ENCODE results near the gene ZNF341.

Gene ZNF341

DNA sequence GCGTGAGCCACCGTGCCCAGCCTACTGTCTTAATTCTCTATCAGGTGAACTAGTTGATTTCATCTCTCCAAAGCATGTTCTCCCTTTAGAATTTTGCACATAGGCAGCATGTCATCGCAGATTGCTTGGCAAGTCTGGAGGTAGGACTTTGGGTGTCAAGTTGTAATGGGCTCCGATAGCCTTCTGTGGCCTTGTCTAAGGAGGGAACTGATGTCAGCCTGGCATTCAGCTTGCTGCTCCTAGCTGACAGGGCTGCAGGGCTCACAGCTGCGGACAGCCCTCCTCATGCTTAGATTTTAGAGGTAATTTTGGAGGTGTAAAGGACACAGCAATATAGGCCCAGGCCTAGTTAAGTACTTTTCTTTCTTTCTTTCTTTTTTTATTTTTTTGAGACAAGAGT, 90.6 kb downstream of the ZNF341 start:
- POLR2A ChIA-PET, result no interaction called here

DNA sequence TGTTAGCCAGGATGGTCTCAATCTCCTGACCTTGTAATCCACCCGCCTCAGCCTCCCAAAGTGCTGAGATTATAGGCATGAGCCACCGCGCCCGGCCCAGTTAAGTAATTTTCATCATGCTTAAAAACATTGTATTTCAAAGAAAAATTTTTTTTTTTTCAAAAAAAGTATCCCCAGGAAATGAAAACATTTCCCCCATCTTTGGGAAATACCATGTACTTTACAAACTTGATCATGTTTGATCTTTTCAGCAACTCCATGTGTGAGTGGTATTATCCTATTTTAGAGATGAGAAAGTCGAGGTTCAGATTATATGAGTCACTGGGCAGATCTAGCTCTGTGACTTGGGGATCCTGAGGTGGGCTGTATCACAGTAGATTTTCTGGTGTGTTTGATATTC, 91.2 kb downstream of the ZNF341 start:
- TF ChIP-seq ZNF596 (tag by site-specific recombination; IDR thresholded peaks at IDR 0.05) (no peak), ZEB2 (tag by site-specific recombination; IDR thresholded peaks at IDR 0.05) (no peak), ZNF341 (tag by site-specific recombination; IDR thresholded peaks at IDR 0.05; ENCODE audit: low read depth) (no peak), ZNF701 (tag by site-specific recombination; IDR thresholded peaks at IDR 0.05) (no peak), ZBTB26 (tag by site-specific recombination; optimal IDR thresholded peaks at IDR 0.05) (no peak), ZNF776 (tag by site-specific recombination; IDR thresholded peaks at IDR 0.05; ENCODE audit: borderline replicate concordance) (no peak), ZNF302 (tag by site-specific recombination; IDR thresholded peaks at IDR 0.05; ENCODE audit: low read depth) (no peak), ZNF501 (tag by site-specific recombination; IDR thresholded peaks at IDR 0.05) (no peak), ZNF223 (tag by site-specific recombination; IDR thresholded peaks at IDR 0.05) (no peak), ZNF19 (tag by site-specific recombination; IDR thresholded peaks at IDR 0.05; ENCODE audit: low read depth) (no peak), ZBTB48 (tag by site-specific recombination; IDR thresholded peaks at IDR 0.05) (no peak), ZNF555 (tag by site-specific recombination; conservative IDR thresholded peaks at IDR 0.05) (no peak), KLF17 (tag by site-specific recombination; IDR thresholded peaks at IDR 0.05) (no peak), BCL11B (tag by site-specific recombination; IDR thresholded peaks at IDR 0.05; ENCODE audit: low read depth) (no peak), ZNF544 (tag by site-specific recombination; IDR thresholded peaks at IDR 0.05) (no peak), ZSCAN16 (tag by site-specific recombination; IDR thresholded peaks at IDR 0.05) (no peak)
- TF ChIP-seq, protein P1, sequence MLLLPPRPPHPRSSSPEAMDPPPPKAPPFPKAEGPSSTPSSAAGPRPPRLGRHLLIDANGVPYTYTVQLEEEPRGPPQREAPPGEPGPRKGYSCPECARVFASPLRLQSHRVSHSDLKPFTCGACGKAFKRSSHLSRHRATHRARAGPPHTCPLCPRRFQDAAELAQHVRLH (tag by site-specific recombination; IDR thresholded peaks at IDR 0.05), result no peak
- TF ChIP-seq, protein P2, sequence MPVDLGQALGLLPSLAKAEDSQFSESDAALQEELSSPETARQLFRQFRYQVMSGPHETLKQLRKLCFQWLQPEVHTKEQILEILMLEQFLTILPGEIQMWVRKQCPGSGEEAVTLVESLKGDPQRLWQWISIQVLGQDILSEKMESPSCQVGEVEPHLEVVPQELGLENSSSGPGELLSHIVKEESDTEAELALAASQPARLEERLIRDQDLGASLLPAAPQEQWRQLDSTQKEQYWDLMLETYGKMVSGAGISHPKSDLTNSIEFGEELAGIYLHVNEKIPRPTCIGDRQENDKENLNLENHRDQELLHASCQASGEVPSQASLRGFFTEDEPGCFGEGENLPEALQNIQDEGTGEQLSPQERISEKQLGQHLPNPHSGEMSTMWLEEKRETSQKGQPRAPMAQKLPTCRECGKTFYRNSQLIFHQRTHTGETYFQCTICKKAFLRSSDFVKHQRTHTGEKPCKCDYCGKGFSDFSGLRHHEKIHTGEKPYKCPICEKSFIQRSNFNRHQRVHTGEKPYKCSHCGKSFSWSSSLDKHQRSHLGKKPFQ (tag by site-specific recombination; IDR thresholded peaks at IDR 0.05), result no peak
- TF ChIP-seq, protein P3, sequence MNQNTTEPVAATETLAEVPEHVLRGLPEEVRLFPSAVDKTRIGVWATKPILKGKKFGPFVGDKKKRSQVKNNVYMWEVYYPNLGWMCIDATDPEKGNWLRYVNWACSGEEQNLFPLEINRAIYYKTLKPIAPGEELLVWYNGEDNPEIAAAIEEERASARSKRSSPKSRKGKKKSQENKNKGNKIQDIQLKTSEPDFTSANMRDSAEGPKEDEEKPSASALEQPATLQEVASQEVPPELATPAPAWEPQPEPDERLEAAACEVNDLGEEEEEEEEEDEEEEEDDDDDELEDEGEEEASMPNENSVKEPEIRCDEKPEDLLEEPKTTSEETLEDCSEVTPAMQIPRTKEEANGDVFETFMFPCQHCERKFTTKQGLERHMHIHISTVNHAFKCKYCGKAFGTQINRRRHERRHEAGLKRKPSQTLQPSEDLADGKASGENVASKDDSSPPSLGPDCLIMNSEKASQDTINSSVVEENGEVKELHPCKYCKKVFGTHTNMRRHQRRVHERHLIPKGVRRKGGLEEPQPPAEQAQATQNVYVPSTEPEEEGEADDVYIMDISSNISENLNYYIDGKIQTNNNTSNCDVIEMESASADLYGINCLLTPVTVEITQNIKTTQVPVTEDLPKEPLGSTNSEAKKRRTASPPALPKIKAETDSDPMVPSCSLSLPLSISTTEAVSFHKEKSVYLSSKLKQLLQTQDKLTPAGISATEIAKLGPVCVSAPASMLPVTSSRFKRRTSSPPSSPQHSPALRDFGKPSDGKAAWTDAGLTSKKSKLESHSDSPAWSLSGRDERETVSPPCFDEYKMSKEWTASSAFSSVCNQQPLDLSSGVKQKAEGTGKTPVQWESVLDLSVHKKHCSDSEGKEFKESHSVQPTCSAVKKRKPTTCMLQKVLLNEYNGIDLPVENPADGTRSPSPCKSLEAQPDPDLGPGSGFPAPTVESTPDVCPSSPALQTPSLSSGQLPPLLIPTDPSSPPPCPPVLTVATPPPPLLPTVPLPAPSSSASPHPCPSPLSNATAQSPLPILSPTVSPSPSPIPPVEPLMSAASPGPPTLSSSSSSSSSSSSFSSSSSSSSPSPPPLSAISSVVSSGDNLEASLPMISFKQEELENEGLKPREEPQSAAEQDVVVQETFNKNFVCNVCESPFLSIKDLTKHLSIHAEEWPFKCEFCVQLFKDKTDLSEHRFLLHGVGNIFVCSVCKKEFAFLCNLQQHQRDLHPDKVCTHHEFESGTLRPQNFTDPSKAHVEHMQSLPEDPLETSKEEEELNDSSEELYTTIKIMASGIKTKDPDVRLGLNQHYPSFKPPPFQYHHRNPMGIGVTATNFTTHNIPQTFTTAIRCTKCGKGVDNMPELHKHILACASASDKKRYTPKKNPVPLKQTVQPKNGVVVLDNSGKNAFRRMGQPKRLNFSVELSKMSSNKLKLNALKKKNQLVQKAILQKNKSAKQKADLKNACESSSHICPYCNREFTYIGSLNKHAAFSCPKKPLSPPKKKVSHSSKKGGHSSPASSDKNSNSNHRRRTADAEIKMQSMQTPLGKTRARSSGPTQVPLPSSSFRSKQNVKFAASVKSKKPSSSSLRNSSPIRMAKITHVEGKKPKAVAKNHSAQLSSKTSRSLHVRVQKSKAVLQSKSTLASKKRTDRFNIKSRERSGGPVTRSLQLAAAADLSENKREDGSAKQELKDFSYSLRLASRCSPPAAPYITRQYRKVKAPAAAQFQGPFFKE (tag by site-specific recombination; IDR thresholded peaks at IDR 0.05; ENCODE audit: borderline replicate concordance), result no peak
- Histone ChIP-seq H3K4me1 (ENCODE audit: control insufficient read depth, insufficient read depth, low read length) (peaks cover 4% of the 10 kb centered on the region; the same call in 1 of the 2 replicates), H3K27ac (ENCODE audit: extremely low read depth, low read depth, low read length) (no peak overlapping the region), H3K36me3 (ENCODE audit: control insufficient read depth in 2 of 2, insufficient read depth in 1 of 2, low read length in 2 of 2) (no peaks in the 10 kb centered on the region), H3K9me3 (ENCODE audit: control insufficient read depth, insufficient read depth, low read depth, low read length) (no peaks in the 10 kb centered on the region), H3K4me3 (ENCODE audit: low read depth, low read length) (no peak overlapping the region)
- CTCF ChIA-PET, result no interaction called here
- POLR2A ChIA-PET, result no interaction called here

More for the DNA sequence above, 90.6 kb downstream of the ZNF341 start:
- Histone ChIP-seq H3K27ac (ENCODE audit: extremely low read depth, low read depth, low read length) (no peak overlapping the region), H3K4me3 (ENCODE audit: low read depth, low read length) (no peak overlapping the region), H3K9me3 (ENCODE audit: control insufficient read depth, insufficient read depth, low read depth, low read length) (no peaks in the 10 kb centered on the region), H3K4me1 (ENCODE audit: control insufficient read depth, insufficient read depth, low read length) (peaks cover 4% of the 10 kb centered on the region; the same call in 1 of the 2 replicates), H3K36me3 (ENCODE audit: control insufficient read depth in 2 of 2, insufficient read depth in 1 of 2, low read length in 2 of 2) (no peaks in the 10 kb centered on the region)
- TF ChIP-seq ZNF426 (tag by site-specific recombination; IDR thresholded peaks at IDR 0.05) (no peak), ZBTB21 (tag by site-specific recombination; IDR thresholded peaks at IDR 0.05) (no peak), ZNF423 (tag by site-specific recombination; IDR thresholded peaks at IDR 0.05) (no peak), ZIC2 (tag by site-specific recombination; IDR thresholded peaks at IDR 0.05) (no peak), HOXA7 (CRISPR knock-in tag; IDR thresholded peaks at IDR 0.05; ENCODE audit: borderline replicate concordance) (no peak), ZNF354C (tag by site-specific recombination; IDR thresholded peaks at IDR 0.05; ENCODE audit: borderline replicate concordance, low read depth) (no peak), GFI1B (tag by site-specific recombination; IDR thresholded peaks at IDR 0.05) (no peak), ZFP3 (tag by site-specific recombination; IDR thresholded peaks at IDR 0.05; ENCODE audit: low read depth) (no peak), ZNF433 (tag by site-specific recombination; IDR thresholded peaks at IDR 0.05; ENCODE audit: low read depth) (no peak), ZNF600 (tag by site-specific recombination; IDR thresholded peaks at IDR 0.05) (no peak), ZNF335 (tag by site-specific recombination; conservative IDR thresholded peaks at IDR 0.05) (no peak), TCF7L2 (IDR thresholded peaks at IDR 0.05; ENCODE audit: borderline replicate concordance, low read depth, low read length) (no peak)
- CTCF ChIA-PET, result interaction anchor here (0.7 kb wide), 1 partner anchor 308 kb away, joined by 4 read pairs; no protein-coding TSS in a partner anchor

Measured in HEK293 (cell line).